Fibroblast of lung (primary cell): ENCODE results near the gene ALG12. TPM values are rescaled to one million over a fixed set of nuclear protein-coding genes. Genes with fewer than 3 reads are reported as not detected.

Source experiments
- DNase-seq, 2 donors: peaks; one replicate each; pipeline versions ENCODE4 v3.0.0 to v3.0.0-alpha.2; 2010; ENCODE audit warnings: low read depth in 2 of 2
- H2AFZ ChIP-seq: 2 replicates; pipeline ENCODE4 v1.5.1; 2012; ENCODE audit warnings: low read length, control low read depth, inconsistent platforms
- H3K27ac ChIP-seq: 2 replicates; pipeline ENCODE4 v1.5.1; 2011; ENCODE audit warnings: low read length, control low read depth; ENCODE audit not compliant: insufficient read depth
- H3K27me3 ChIP-seq: 2 replicates; pipeline ENCODE4 v1.5.1; 2011; ENCODE audit warnings: mild to moderate bottlenecking, low read length; ENCODE audit not compliant: control insufficient read depth, insufficient read depth
- H3K36me3 ChIP-seq: 2 replicates; pipeline ENCODE4 v1.5.1; 2011; ENCODE audit warnings: low read length; ENCODE audit not compliant: control insufficient read depth, insufficient read depth
- H3K4me1 ChIP-seq: 2 replicates; pipeline ENCODE4 v1.5.1; 2011; ENCODE audit warnings: low read length; ENCODE audit not compliant: control insufficient read depth, insufficient read depth; ENCODE audit errors: extremely low read depth
- H3K4me2 ChIP-seq: 2 replicates; pipeline ENCODE4 v1.5.1; 2011; ENCODE audit warnings: low read length, control low read depth; ENCODE audit not compliant: insufficient read depth; ENCODE audit errors: extremely low read depth
- H3K4me3 ChIP-seq, 4 experiments: fragments of 200-600 bp in 1 of 4; sonication (generic) in 1 of 4; replicated peaks in 1 of 4; 2 replicates each; pipeline ENCODE4 v1.5.1; 2011 to 2016; ENCODE audit warnings: low read length in 4 of 4, low read depth in 3 of 4, mild to moderate bottlenecking in 3 of 4, control low read depth in 2 of 4, inconsistent platforms in 1 of 4, mixed read lengths in 1 of 4; ENCODE audit not compliant: insufficient read depth in 1 of 4; ENCODE audit errors: control extremely low read depth in 1 of 4
- H3K79me2 ChIP-seq: 2 replicates; pipeline ENCODE4 v1.5.1; 2012; ENCODE audit warnings: mild to moderate bottlenecking, low read length, inconsistent platforms; ENCODE audit not compliant: control insufficient read depth, insufficient read depth
- H3K9ac ChIP-seq: 2 replicates; pipeline ENCODE4 v1.5.1; 2011; ENCODE audit warnings: mild to moderate bottlenecking, low read length, control low read depth; ENCODE audit not compliant: insufficient read depth
- H3K9me3 ChIP-seq: 2 replicates; pipeline ENCODE4 v1.5.1; 2012; ENCODE audit warnings: low read depth, low read length; ENCODE audit not compliant: control insufficient read depth, insufficient read depth
- H4K20me1 ChIP-seq: 2 replicates; pipeline ENCODE4 v1.5.1; 2011; ENCODE audit warnings: low read length; ENCODE audit not compliant: control insufficient read depth, insufficient read depth; ENCODE audit errors: extremely low read depth
- CTCF ChIP-seq, 2 donors: IDR thresholded peaks in 1 of 2; conservative IDR thresholded peaks in 1 of 2; 1 replicate in 1 of 2; 2 replicates in 1 of 2; pipeline ENCODE4 v1.5.1; 2011 to 2012; ENCODE audit warnings: low read length in 2 of 2, control low read depth in 1 of 2, inconsistent platforms in 1 of 2, low read depth in 1 of 2, mild to moderate bottlenecking in 1 of 2
- EZH2 ChIP-seq: IDR thresholded peaks from 2 replicates; pipeline ENCODE4 v1.5.1; 2012; ENCODE audit warnings: low read length, control low read depth, mild to moderate bottlenecking; ENCODE audit errors: missing control alignments
- polyA plus RNA-seq, 2 donors: library from polyadenylated mRNA; depleted of rRNA in 1 of 2; stranded (reverse) in 1 of 2; unstranded in 1 of 2; fragments of >200 nt; gene quantifications; 2 replicates each; pipeline ENCODE4 v1.2.1, GENCODE V29; 2011 to 2012; ENCODE audit warnings: missing spikeins in 1 of 2
- total RNA-seq: library from RNA; depleted of rRNA; stranded (reverse); fragments of >200 nt; gene quantifications from 2 replicates; pipeline ENCODE4 v1.2.1, GENCODE V29; 2014

Gene ALG12
- total and polyA plus RNA-seq, 2 donors (not counting 1 experiment from before 2014, with no cell fraction given): 9.6 to 19.0 TPM

DNA sequence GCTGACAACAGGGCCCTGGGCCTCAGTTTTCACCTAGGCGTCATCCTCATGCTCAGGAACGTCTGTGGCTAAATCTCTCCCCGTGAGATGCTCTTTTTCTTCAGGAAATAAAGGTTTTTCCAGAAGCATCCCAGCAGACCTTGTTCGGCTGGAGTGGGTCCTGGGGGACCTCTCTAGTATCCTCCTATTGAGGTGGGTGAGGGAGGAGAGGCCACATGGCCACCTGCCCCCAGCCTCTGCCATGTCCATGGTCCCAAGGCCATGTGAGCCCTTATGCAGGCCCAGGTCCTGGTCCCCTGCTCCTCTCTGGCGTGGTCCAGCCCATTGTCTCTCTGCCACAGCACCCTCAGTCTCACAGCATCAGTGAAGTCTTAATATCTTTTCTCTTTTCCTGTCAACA lies 22.0 kb downstream of the ALG12 start:
- no peaks in the 10 kb centered on the region for H3K27me3 ChIP-seq
- no peaks in the 10 kb centered on the region for H3K79me2 ChIP-seq
- no peak overlapping the region for H3K9ac ChIP-seq
- H4K20me1 ChIP-seq: no peaks in the 10 kb centered on the region
- H3K27ac ChIP-seq: no peak overlapping the region
- H3K4me3 ChIP-seq: no peak overlapping the region
- no peaks in the 10 kb centered on the region for H3K9me3 ChIP-seq
- peaks cover 4% of the 10 kb centered on the region for H3K36me3 ChIP-seq
- H2AFZ ChIP-seq: no peak overlapping the region
- no peaks in the 10 kb centered on the region for H3K4me1 ChIP-seq
- no peak for DNase-seq
- no peak overlapping the region for H3K4me2 ChIP-seq
- TF ChIP-seq CTCF (conservative IDR thresholded peaks at IDR 0.05 in 1 of 2, IDR thresholded peaks at IDR 0.05 in 1 of 2; ENCODE audit: low read depth in 1 of 2, low read length in 2 of 2) (no peak), EZH2 (no peak)

GRCh38 chr22:49894322-49895054 lies 23.8 kb downstream of the ALG12 start:
- Histone ChIP-seq H3K4me3 (no peak overlapping the region), H3K36me3 (peaks cover 2% of the 10 kb centered on the region), H2AFZ (no peak overlapping the region), H3K9ac (no peak overlapping the region), H3K4me2 (no peak overlapping the region), H3K9me3 (no peaks in the 10 kb centered on the region), H3K4me1 (no peaks in the 10 kb centered on the region), H3K27ac (no peak overlapping the region), H4K20me1 (no peaks in the 10 kb centered on the region), H3K27me3 (no peaks in the 10 kb centered on the region), H3K79me2 (no peaks in the 10 kb centered on the region)
- TF ChIP-seq CTCF (conservative IDR thresholded peaks at IDR 0.05 in 1 of 2, IDR thresholded peaks at IDR 0.05 in 1 of 2; ENCODE audit: low read depth in 1 of 2, low read length in 2 of 2) (no peak), EZH2 (no peak)
- DNase-seq: no peak

DNA sequence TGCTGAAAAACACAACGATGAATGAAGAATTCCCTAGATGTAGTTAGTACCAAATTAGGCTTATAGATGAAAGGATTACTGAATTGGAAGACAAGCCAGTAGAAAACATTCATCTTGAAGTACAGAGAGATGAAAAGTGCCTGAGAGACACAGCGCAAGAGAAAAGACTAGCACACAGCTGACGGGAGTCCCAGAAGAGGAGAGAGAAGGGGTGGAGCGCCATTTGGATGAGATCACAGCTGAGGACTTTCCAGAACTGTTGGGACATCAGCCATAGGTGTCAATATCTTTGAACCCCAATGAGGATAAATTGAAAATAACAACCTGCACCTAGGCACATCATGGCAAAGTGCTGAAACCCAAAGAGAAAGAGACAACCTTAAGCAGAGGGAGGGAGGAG lies 25.2 kb downstream of the ALG12 start:
- Histone ChIP-seq H3K79me2 (no peaks in the 10 kb centered on the region), H3K27me3 (no peaks in the 10 kb centered on the region), H3K4me3 (no peak overlapping the region), H3K4me2 (no peak overlapping the region), H3K9ac (no peak overlapping the region), H3K27ac (no peak overlapping the region), H3K36me3 (peaks cover 2% of the 10 kb centered on the region), H3K4me1 (no peaks in the 10 kb centered on the region), H2AFZ (no peak overlapping the region), H3K9me3 (no peaks in the 10 kb centered on the region), H4K20me1 (no peaks in the 10 kb centered on the region)
- TF ChIP-seq CTCF (conservative IDR thresholded peaks at IDR 0.05 in 1 of 2, IDR thresholded peaks at IDR 0.05 in 1 of 2; ENCODE audit: low read depth in 1 of 2, low read length in 2 of 2): no peak
- TF ChIP-seq EZH2: no peak
- no peak for DNase-seq
